CD4-positive, alpha-beta memory T cell (primary cell): ENCODE results near the gene SCAPER. TPM values are rescaled to one million over a fixed set of nuclear protein-coding genes. Genes with fewer than 3 reads are reported as not detected.
A peak's percentile ranks its signal among the peaks of the same experiment; 100 is the strongest.
"Not testable (repeated sequence)": the region's sequence is repeated elsewhere in the genome, so short reads cannot be mapped to it uniquely, and the experiment has no call there.

Experiments used
- CTCF ChIA-PET: fragments of 350-600 bp; sonication (Branson Sonifier 250); formaldehyde crosslinking; loops from one replicate; lab custom pipeline; 2021; ENCODE audit warnings: inconsistent platforms; ENCODE audit not compliant: partially characterized antibody; lab: Charles Lee
- POLR2A ChIA-PET: fragments of 350-600 bp; sonication (Branson Sonifier 250); formaldehyde crosslinking; loops from one replicate; lab custom pipeline; 2021; ENCODE audit not compliant: partially characterized antibody; lab: Charles Lee
- DNase-seq, 5 donors: peaks; one replicate each; pipeline versions ENCODE4 v3.0.0 to v3.0.0-alpha.2; 2020 to 2022; ENCODE audit warnings: mixed read lengths in 1 of 5
- H3K27ac ChIP-seq: one replicate; pipeline ENCODE4 v1.7.0; 2013; ENCODE audit warnings: low read depth, low read length
- H3K27me3 ChIP-seq: 2 replicates; pipeline ENCODE4 v1.7.0; 2013; ENCODE audit warnings: mild to moderate bottlenecking, low read length, moderate library complexity; ENCODE audit not compliant: insufficient read depth
- H3K36me3 ChIP-seq: 2 replicates; pipeline ENCODE4 v1.7.0; 2013; ENCODE audit warnings: mild to moderate bottlenecking, low read length, moderate library complexity; ENCODE audit not compliant: insufficient read depth
- H3K4me1 ChIP-seq: 2 replicates; pipeline ENCODE4 v1.7.0; 2013; ENCODE audit warnings: mild to moderate bottlenecking, low read length, moderate library complexity; ENCODE audit not compliant: insufficient read depth
- H3K4me3 ChIP-seq, 2 donors: one replicate each; pipeline ENCODE4 v1.7.0; 2013; ENCODE audit warnings: low read length in 2 of 2, mild to moderate bottlenecking in 1 of 2
- H3K9me3 ChIP-seq, 2 donors: one replicate each; pipeline ENCODE4 v1.7.0; 2013; ENCODE audit warnings: low read length in 2 of 2, control low read depth in 1 of 2; ENCODE audit not compliant: control insufficient read depth in 1 of 2
- H3K27ac Mint-ChIP-seq, 7 donors: one replicate each; pipeline ENCODE4 v1.8.0; 2020 to 2021; ENCODE audit warnings: mixed read lengths in 7 of 7, mild to moderate bottlenecking in 6 of 7, inconsistent platforms in 3 of 7, moderate library complexity in 3 of 7
- H3K27me3 Mint-ChIP-seq, 2 donors: one replicate each; pipeline ENCODE4 v1.8.0; 2020 to 2021; ENCODE audit warnings: mixed read lengths in 2 of 2
- H3K36me3 Mint-ChIP-seq, 2 donors: one replicate each; pipeline ENCODE4 v1.8.0; 2020 to 2021; ENCODE audit warnings: mixed read lengths in 2 of 2, inconsistent platforms in 1 of 2, mild to moderate bottlenecking in 1 of 2
- H3K4me1 Mint-ChIP-seq, 4 donors: one replicate each; pipeline ENCODE4 v1.8.0; 2020 to 2021; ENCODE audit warnings: mixed read lengths in 4 of 4, mild to moderate bottlenecking in 1 of 4
- H3K4me3 Mint-ChIP-seq, 8 donors: one replicate each; pipeline ENCODE4 v1.8.0; 2020 to 2021; ENCODE audit warnings: mixed read lengths in 8 of 8, mild to moderate bottlenecking in 7 of 8, moderate library complexity in 6 of 8, inconsistent platforms in 3 of 8
- H3K9me3 Mint-ChIP-seq, 8 donors: one replicate each; pipeline ENCODE4 v1.8.0; 2020 to 2021; ENCODE audit warnings: mixed read lengths in 8 of 8, mild to moderate bottlenecking in 5 of 8, inconsistent platforms in 3 of 8, moderate library complexity in 1 of 8
- intact Hi-C: fragments of 100-400 bp; cut with micrococcal nuclease; formaldehyde crosslinking; loops from one replicate; pipeline ENCODE4 v1.15.1; 2023
- polyA plus RNA-seq, 2 donors: library from polyadenylated mRNA; unstranded; fragments of 300-500 nt; fragmentation: Illumina TruSeq; gene quantifications; one replicate each; pipeline ENCODE4 v1.2.3, GENCODE V29; 2021
- total RNA-seq, 2 experiments: library from RNA; stranded (reverse); gene quantifications; one replicate each; pipeline ENCODE4 v1.2.3, GENCODE V29; 2021

The SCAPER gene
- total and polyA plus RNA-seq, 4 experiments from 2014 or later = 7.2 to 41.4 (median 34.3) TPM

DNA sequence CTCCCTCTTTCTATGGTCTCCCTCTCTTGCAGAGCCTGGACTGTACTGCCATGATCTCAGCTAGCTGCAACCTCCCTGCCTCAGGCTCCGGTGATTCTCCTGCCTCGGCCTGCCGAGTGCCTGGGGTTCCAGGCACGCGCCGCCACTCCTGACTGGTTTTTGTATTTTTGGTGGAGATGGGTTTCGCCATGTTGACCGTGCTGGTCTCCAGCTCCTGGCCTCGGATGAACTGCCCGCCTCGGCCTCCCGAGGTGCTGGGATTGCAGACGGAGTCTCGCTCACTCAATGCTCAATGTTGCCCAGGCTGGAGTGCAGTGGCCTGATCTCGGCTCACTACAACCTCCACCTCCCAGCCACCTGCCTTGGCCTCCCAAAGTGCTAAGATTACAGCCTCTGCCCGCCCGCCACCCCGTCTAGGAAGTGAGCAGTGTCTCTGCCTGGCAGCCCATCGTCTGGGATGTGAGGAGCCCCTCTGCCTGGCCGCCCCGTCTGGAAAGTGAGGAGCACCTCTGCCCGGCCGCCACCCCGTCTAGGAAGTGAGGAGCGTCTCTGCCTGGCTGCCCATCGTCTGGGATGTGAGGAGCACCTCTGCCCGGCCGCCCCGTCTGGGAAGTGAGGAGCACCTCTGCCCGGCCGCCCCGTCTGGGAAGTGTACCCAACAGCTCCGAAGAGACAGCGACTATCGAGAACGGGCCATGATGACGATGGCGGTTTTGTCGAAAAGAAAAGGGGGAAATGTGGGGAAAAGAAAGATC is 5.8 kb downstream of the SCAPER start:
- Mint-ChIP-seq H3K36me3 (peaks cover 7 to 26% of the 10 kb centered on the region in 2 donors), H3K27ac (peak overlapping the region in 1 of 7 donors; percentile 65), H3K4me1 (peaks cover 21 to 28% (median 25%) of the 10 kb centered on the region in 4 donors)
- H3K36me3 ChIP-seq, H3K4me3 Mint-ChIP-seq, H3K4me3 ChIP-seq, H3K27ac ChIP-seq, H3K9me3 ChIP-seq, H3K27me3 Mint-ChIP-seq, DNase-seq, H3K27me3 ChIP-seq, POLR2A ChIA-PET, intact Hi-C loops, CTCF ChIA-PET, H3K9me3 Mint-ChIP-seq: not testable (repeated sequence)
- peaks cover 21% of the 10 kb centered on the region for H3K4me1 ChIP-seq

DNA sequence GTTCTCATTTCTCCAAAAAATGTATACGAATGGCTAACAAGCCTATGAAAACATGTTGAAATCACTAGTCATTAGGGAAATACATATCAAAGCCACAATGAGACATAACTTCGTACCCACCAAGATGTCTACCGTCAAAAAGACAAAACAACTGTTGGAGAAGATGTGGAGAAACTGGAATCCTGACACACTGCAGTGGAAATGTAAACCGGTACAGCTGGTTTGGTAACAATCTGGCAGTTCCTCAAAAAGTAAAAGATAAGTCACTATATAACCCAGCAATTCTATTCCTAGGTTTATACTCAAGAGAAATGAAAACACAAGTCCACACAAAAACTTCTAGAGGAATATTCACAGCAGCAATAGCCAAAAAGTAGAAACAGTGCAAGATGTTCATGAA is 7.0 kb downstream of the SCAPER start:
- intact Hi-C loops = no loop called here
- H3K27ac Mint-ChIP-seq = peak overlapping the region in 1 of 7 donors; percentile 49
- H3K9me3 Mint-ChIP-seq = peaks cover 0 to 2% (median 0%) of the 10 kb centered on the region in 8 donors
- H3K27ac ChIP-seq = no peak overlapping the region
- H3K27me3 Mint-ChIP-seq = no peaks in the 10 kb centered on the region
- DNase-seq = no peak
- POLR2A ChIA-PET = no interaction called here
- peaks cover 8% of the 10 kb centered on the region for H3K4me1 ChIP-seq
- peaks cover 11 to 35% of the 10 kb centered on the region in 2 donors for H3K36me3 Mint-ChIP-seq
- H3K4me3 ChIP-seq = no peak overlapping the region
- peaks cover 14 to 20% (median 17%) of the 10 kb centered on the region in 4 donors for H3K4me1 Mint-ChIP-seq
- no peak overlapping the region for H3K4me3 Mint-ChIP-seq
- H3K27me3 ChIP-seq = no peaks in the 10 kb centered on the region
- no peaks in the 10 kb centered on the region for H3K36me3 ChIP-seq
- CTCF ChIA-PET = no interaction called here
- no peaks in the 10 kb centered on the region for H3K9me3 ChIP-seq

DNA sequence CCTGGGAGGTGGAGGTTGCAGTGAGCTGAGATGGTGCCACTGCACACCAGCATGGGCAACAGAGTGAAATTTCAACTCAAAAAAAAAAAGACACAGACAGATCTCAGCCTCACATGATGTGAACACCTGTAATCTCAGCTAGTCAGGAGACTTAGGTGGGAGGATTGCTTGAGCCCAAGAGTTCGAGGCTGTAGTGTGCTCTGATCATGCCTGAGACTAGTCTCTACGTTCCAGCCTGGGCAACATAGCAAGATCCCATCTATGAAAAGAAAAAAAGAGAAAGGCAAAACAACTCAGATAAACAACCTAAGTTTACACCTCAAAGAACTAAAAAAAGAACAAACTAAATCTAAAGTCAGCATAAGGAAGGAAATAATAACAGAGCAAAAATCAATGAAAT is 11.0 kb downstream of the SCAPER start:
- Mint-ChIP-seq H3K36me3 (peaks cover 20 to 57% of the 10 kb centered on the region in 2 donors), H3K27ac (no peak overlapping the region), H3K9me3 (peaks cover 0 to 3% (median 0%) of the 10 kb centered on the region in 8 donors), H3K4me1 (peaks cover 24 to 34% (median 27%) of the 10 kb centered on the region in 4 donors), H3K27me3 (no peaks in the 10 kb centered on the region), H3K4me3 (no peak overlapping the region)
- intact Hi-C loops = no loop called here
- no peaks in the 10 kb centered on the region for H3K27me3 ChIP-seq
- H3K4me1 ChIP-seq = no peaks in the 10 kb centered on the region
- CTCF ChIA-PET = no interaction called here
- no peaks in the 10 kb centered on the region for H3K36me3 ChIP-seq
- no peaks in the 10 kb centered on the region for H3K9me3 ChIP-seq
- POLR2A ChIA-PET = no interaction called here
- DNase-seq = no peak
- H3K4me3 ChIP-seq = no peak overlapping the region
- H3K27ac ChIP-seq = no peak overlapping the region

DNA sequence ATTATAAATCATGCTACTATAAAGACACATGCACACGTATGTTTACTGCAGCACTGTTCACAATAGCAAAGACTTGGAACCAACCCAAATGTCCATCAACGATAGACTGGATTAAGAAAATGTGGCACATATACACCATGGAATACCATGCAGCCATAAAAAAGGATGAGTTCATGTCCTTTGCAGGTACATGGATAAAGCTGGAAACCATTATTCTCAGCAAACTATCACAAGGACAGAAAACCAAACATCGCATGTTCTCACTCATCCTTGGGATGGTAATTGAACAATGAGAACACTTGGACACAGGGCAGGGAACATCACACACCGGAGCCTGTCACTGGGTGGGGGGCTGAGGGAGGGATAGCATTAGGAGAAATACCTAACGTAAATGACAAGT is 12.3 kb downstream of the SCAPER start:
- H3K4me3 ChIP-seq, H3K27ac Mint-ChIP-seq, H3K4me3 Mint-ChIP-seq, H3K4me1 ChIP-seq, CTCF ChIA-PET, POLR2A ChIA-PET, H3K27me3 Mint-ChIP-seq, H3K9me3 Mint-ChIP-seq, H3K27me3 ChIP-seq, intact Hi-C loops, DNase-seq, H3K9me3 ChIP-seq, H3K36me3 ChIP-seq, H3K27ac ChIP-seq: not testable (repeated sequence)
- Mint-ChIP-seq H3K36me3 (peaks cover 18 to 56% of the 10 kb centered on the region in 2 donors), H3K4me1 (peaks cover 33 to 42% (median 37%) of the 10 kb centered on the region in 4 donors)

DNA sequence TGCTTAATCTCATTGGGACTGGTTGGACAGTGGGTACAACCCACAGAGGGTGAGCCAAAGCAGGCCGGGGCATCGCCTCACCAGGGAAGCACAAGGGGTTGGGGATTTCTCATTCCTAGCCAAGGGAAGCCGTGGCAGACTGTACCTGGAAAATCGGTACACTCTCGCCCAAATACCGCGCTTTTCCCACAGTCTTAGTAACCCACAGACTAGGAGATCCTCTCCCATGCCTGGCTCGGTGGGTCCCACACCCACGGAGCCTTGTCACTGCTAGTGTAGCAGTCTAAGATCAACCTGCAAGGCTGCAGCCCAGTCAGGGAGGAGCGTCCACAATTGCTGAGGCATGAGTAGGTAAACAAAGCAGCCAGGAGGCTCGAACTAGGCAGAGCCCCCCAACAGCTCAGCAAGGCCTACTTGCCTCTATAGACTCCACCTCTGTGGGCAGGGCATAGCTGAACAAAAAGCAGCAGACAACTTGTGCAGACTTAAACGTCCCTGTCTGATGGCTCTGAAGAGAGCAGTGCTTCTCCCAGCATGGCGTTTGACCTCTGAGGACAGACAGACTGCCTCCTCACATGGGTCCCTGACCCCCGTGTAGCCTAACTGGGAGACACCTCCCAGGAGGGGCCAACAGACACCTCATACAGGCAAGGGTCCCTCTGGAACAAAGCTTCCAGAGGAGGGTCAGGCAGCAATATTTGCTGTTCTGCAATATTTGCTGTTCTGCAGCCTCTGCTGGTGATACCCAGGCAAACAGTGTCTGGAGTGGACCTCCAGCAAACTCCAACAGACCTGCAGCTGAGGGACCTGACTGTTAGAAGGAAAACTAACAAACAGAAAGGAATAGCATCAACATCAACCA is 17.6 kb downstream of the SCAPER start:
- Mint-ChIP-seq H3K4me3 (peak overlapping the region in 1 of 8 donors; percentile 53), H3K36me3 (peaks cover 21 to 36% of the 10 kb centered on the region in 2 donors), H3K4me1 (peaks cover 27 to 34% (median 33%) of the 10 kb centered on the region in 4 donors)
- intact Hi-C loops, H3K27ac Mint-ChIP-seq, H3K4me1 ChIP-seq, H3K36me3 ChIP-seq, H3K9me3 ChIP-seq, H3K27ac ChIP-seq, H3K9me3 Mint-ChIP-seq, H3K27me3 Mint-ChIP-seq, POLR2A ChIA-PET, CTCF ChIA-PET, H3K27me3 ChIP-seq, DNase-seq, H3K4me3 ChIP-seq: not testable (repeated sequence)

DNA sequence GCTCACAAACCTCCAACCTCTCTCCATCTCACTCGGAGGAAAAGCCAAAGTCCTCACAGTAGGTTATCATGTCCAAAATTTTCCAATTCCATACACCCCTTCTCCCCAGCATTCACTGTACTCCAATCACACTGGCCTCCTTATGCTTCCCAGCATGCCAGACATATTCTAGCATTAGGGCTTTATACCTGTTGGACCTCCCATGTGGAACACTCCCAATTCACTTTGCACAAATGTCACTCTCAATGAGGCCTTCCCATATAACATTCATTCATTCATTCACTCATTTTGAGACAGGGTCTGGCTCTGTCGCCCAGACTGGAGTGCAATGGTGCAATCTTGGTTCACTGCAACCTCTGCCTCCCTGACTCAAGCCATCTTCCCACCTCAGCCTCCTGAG is 19.9 kb downstream of the SCAPER start:
- no peaks in the 10 kb centered on the region for H3K9me3 ChIP-seq
- no peaks in the 10 kb centered on the region for H3K4me1 ChIP-seq
- no peak overlapping the region for H3K27ac ChIP-seq
- no peak overlapping the region for H3K4me3 ChIP-seq
- intact Hi-C loops = no loop called here
- peaks cover 25 to 35% of the 10 kb centered on the region in 2 donors for H3K36me3 Mint-ChIP-seq
- no peak overlapping the region for H3K4me3 Mint-ChIP-seq
- ChIA-PET CTCF (no interaction called here), POLR2A (no interaction called here)
- peak overlapping the region in 1 of 7 donors; percentile 24 for H3K27ac Mint-ChIP-seq
- H3K36me3 ChIP-seq = no peaks in the 10 kb centered on the region
- H3K9me3 Mint-ChIP-seq = peaks cover 0 to 4% (median 0%) of the 10 kb centered on the region in 8 donors
- no peaks in the 10 kb centered on the region for H3K27me3 ChIP-seq
- peaks cover 21 to 34% (median 28%) of the 10 kb centered on the region in 4 donors for H3K4me1 Mint-ChIP-seq
- DNase-seq = no peak
- H3K27me3 Mint-ChIP-seq = no peaks in the 10 kb centered on the region

DNA sequence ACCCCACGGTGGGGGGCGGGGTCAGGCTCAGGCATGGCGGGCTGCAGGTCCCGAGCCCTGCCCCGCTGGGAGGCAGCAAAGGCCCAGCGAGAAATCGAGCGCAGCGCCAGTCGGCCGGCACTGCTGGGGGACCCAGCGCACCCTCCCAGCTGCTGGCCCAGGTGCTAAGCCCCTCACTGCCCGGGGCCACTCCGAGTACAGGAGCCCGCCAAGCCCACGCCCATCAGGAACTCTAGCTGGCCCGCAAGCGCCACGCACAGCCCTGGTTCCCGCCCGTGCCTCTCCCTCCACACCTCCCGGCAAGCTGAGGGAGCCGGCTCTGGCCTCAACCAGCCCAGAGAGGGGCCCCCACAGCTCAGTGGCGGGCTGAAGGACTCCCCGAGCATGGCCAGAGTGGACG is 29.2 kb downstream of the SCAPER start:
- Mint-ChIP-seq H3K36me3 (peaks cover 25 to 31% of the 10 kb centered on the region in 2 donors), H3K27ac (no peak overlapping the region)
- CTCF ChIA-PET = no interaction called here

More for the DNA sequence above, 29.2 kb downstream of the SCAPER start:
- Mint-ChIP-seq H3K27me3 (no peaks in the 10 kb centered on the region), H3K9me3 (peaks cover 0 to 2% (median 0%) of the 10 kb centered on the region in 8 donors), H3K4me1 (peaks cover 5 to 19% (median 12%) of the 10 kb centered on the region in 4 donors), H3K4me3 (no peak overlapping the region)
- no peaks in the 10 kb centered on the region for H3K4me1 ChIP-seq
- H3K27me3 ChIP-seq = no peaks in the 10 kb centered on the region
- DNase-seq = no peak
- POLR2A ChIA-PET = no interaction called here
- no peak overlapping the region for H3K27ac ChIP-seq
- no peak overlapping the region for H3K4me3 ChIP-seq
- H3K36me3 ChIP-seq = no peaks in the 10 kb centered on the region
- intact Hi-C loops = no loop called here
- H3K9me3 ChIP-seq = no peaks in the 10 kb centered on the region
